GM23248 (cell line): ENCODE measurements around the gene PGBD5.

ENCODE experiments used
- EZH2 ChIP-seq: fragments of 200-600 bp; sonication (generic); IDR thresholded peaks from 2 replicates; pipeline ENCODE4 v1.6.1; 2018; ENCODE audit warnings: antibody characterized with exemption, mild to moderate bottlenecking; ENCODE audit not compliant: insufficient read depth, poor library complexity, severe bottlenecking
- EZH2phosphoT487 ChIP-seq: fragments of 200-600 bp; sonication (generic); IDR thresholded peaks from 2 replicates; pipeline ENCODE4 v1.6.1; 2018; ENCODE audit warnings: antibody characterized with exemption, moderate library complexity, mild to moderate bottlenecking, low read depth; ENCODE audit not compliant: insufficient read depth

DNA sequence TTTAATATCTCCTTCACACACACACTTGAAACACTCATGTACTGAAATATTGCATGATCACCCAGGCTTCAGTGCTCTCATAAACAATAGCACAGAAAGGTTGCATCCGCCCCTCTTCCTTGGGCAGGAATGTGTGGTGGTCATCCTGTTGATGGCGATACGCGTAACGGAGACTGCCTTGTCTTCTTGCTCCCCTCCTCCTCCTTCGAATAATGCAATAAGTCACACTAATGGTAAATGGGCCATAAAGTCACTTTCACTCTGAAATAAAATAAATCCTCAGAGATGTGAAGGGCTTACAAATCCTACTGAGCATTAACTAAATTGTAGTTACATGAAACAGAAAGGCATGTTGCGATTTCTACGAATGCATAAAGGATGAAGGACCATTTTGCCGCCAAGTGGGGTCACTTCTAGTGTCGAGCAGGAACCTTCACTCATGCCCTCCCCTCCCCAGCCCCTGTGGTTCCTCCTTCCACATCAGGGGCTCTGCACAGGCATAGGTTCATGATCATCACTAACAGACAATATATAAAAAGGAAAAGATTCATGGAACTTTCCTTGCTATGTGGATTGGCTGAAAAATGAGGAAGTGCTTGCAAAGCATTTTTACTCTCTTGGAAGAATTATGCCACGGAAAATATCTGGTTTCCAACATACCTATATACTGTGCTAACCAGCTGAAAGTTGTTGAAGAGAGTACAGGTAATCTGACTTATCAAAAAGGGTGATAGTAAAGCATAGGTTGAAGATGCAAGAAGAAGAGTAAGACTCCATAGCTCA, 1.2 kb upstream of the PGBD5 start:
- TF ChIP-seq EZH2: no peak
- no peak for TF ChIP-seq EZH2phosphoT487
